ENCODE data around the gene ARMC2.

GRCh38 chr6:109014606-109015005 lies 166.4 kb downstream of the ARMC2 start:
- no peak for TF ChIP-seq EZH2 (IDR thresholded peaks at IDR 0.05; ENCODE audit: insufficient read depth, low read length)
- TF ChIP-seq CTCF (IDR thresholded peaks at IDR 0.05; ENCODE audit: insufficient read depth, low read depth, low read length): no peak
